K562 (cell line): Measurements from ENCODE around the gene MYMX. TPM values are rescaled to one million over a fixed set of nuclear protein-coding genes. Genes with fewer than 3 reads are reported as not detected.

ENCODE experiments used
- ATAC-seq: fragments of 200-7000 bp; cut with Tn5 transposase; 3 replicates; pipeline ENCODE4 v1.9.1; 2020; ENCODE audit warnings: moderate library complexity
- BruUV-seq: library from RNA; stranded (reverse); fragments of 400-500 nt; replicated peaks from 2 replicates; lab custom pipeline; 2021; lab: Mats Ljungman, UMichigan
- CTCF ChIA-PET: fragments of 300-600 bp; formaldehyde crosslinking; extraction: SDS; loops from one replicate; lab custom pipeline; 2021; ENCODE audit warnings: low intra/inter-chr PET ratio; lab: Yijun Ruan, JAX
- POLR2A ChIA-PET: fragments of 300-600, 350-650 bp; sonication (Branson Sonifier 250); formaldehyde crosslinking; extraction: SDS; loops from one replicate; lab custom pipeline; 2021; ENCODE audit warnings: antibody characterized with exemption, inconsistent platforms; lab: Yijun Ruan, JAX
- DNase-seq, 4 experiments: peaks; one replicate each; pipeline versions ENCODE4 v3.0.0 to v3.0.0-alpha.2; 2011 to 2018; ENCODE audit warnings: low spot score in 3 of 4, mixed read lengths in 3 of 4; ENCODE audit errors: extremely low read depth in 1 of 4
- FAIRE-seq: peaks from 2 replicates; lab custom pipeline; 2011; peaks lifted over from hg19 to GRCh38; lab: Jason Lieb, UNC
- H2AFZ ChIP-seq: 2 replicates; pipeline ENCODE4 v1.6.0; 2011; ENCODE audit warnings: low read depth, low read length, control low read depth, inconsistent platforms
- H3K27ac ChIP-seq: fragments of 200-600 bp; 3 replicates; pipeline ENCODE4 v1.8.0; 2011; ENCODE audit warnings: low read depth, mild to moderate bottlenecking, control low read depth, inconsistent platforms, low read length, moderate library complexity, mixed read lengths; ENCODE audit errors: extremely low read depth
- H3K27me3 ChIP-seq, 2 experiments: fragments of 300-600 bp in 1 of 2; 2 replicates in 1 of 2; 3 replicates in 1 of 2; pipeline versions ENCODE4 v1.6.0 to v1.8.0; 2011; ENCODE audit warnings: inconsistent platforms in 2 of 2, low read length in 2 of 2, mild to moderate bottlenecking in 1 of 2, mixed read lengths in 1 of 2, moderate library complexity in 1 of 2; ENCODE audit not compliant: control insufficient read depth in 2 of 2, insufficient read depth in 2 of 2
- H3K36me3 ChIP-seq: fragments of 300-600 bp; 3 replicates; pipeline ENCODE4 v1.8.0; 2011; ENCODE audit warnings: mild to moderate bottlenecking, low read length, inconsistent platforms; ENCODE audit not compliant: control insufficient read depth, insufficient read depth
- H3K4me1 ChIP-seq, 2 experiments: fragments of 200-600 bp in 1 of 2; replicated peaks in 1 of 2; 2 replicates in 1 of 2; 3 replicates in 1 of 2; pipeline versions ENCODE4 v1.5.1 to v1.8.0; 2011; ENCODE audit warnings: inconsistent platforms in 2 of 2, low read length in 2 of 2, mild to moderate bottlenecking in 1 of 2, mixed read lengths in 1 of 2, moderate library complexity in 1 of 2; ENCODE audit not compliant: control insufficient read depth in 2 of 2, insufficient read depth in 2 of 2
- H3K4me2 ChIP-seq: 2 replicates; pipeline ENCODE4 v1.6.1; 2011; ENCODE audit warnings: low read length, control low read depth, inconsistent platforms, mixed read lengths; ENCODE audit not compliant: insufficient read depth
- H3K4me3 ChIP-seq: fragments of 200-600 bp; sonication (generic), shearing (Covaris generic); 2 replicates; pipeline ENCODE4 v1.5.1; 2016; ENCODE audit warnings: control low read depth, inconsistent platforms
- H3K79me2 ChIP-seq: fragments of 200-600 bp; 3 replicates; pipeline ENCODE4 v1.8.0; 2011; ENCODE audit warnings: low read length, inconsistent platforms; ENCODE audit not compliant: control insufficient read depth, insufficient read depth
- H3K9ac ChIP-seq, 2 experiments: 2 replicates each; pipeline versions ENCODE4 v1.6.0 to v1.6.1; 2011; ENCODE audit warnings: low read depth in 2 of 2, low read length in 2 of 2, control low read depth in 1 of 2, inconsistent platforms in 1 of 2, mild to moderate bottlenecking in 1 of 2, mixed read lengths in 1 of 2; ENCODE audit not compliant: insufficient read depth in 1 of 2
- H3K9me1 ChIP-seq: one replicate; pipeline ENCODE4 v1.6.0; 2011; ENCODE audit warnings: inconsistent platforms, mild to moderate bottlenecking, low read length, moderate library complexity; ENCODE audit not compliant: control insufficient read depth, insufficient read depth
- H3K9me3 ChIP-seq: replicated peaks from 2 replicates; pipeline ENCODE4 v1.5.1; 2011; ENCODE audit warnings: low read depth, low read length, inconsistent platforms; ENCODE audit not compliant: control insufficient read depth, insufficient read depth
- H4K20me1 ChIP-seq: replicated peaks from 2 replicates; pipeline ENCODE4 v1.6.1; 2011; ENCODE audit warnings: low read length, inconsistent platforms, mixed read lengths; ENCODE audit not compliant: control insufficient read depth, insufficient read depth
- AFF4 ChIP-seq: sonication (generic); formaldehyde crosslinking; IDR thresholded peaks from 2 replicates; pipeline ENCODE4 v1.8.0; 2023; ENCODE audit warnings: mild to moderate bottlenecking, missing genetic modification reagents
- CSDE1 ChIP-seq, 2 experiments: fragments of 450-650 bp; IDR thresholded peaks; 2 replicates each; pipeline ENCODE4 v1.6.1; 2016; ENCODE audit warnings: mild to moderate bottlenecking in 1 of 2
- HDAC1 ChIP-seq, 2 experiments: fragments of 450-650 bp; IDR thresholded peaks; 2 replicates each; pipeline ENCODE4 v1.6.1; 2016 to 2017; ENCODE audit warnings: inconsistent platforms in 1 of 2, mild to moderate bottlenecking in 1 of 2, moderate library complexity in 1 of 2
- MEF2D ChIP-seq: conservative IDR thresholded peaks from 2 replicates; pipeline ENCODE4 v1.6.1; 2016; ENCODE audit warnings: low read depth, missing genetic modification characterization, missing compliant biosample characterization
- RBM14 ChIP-seq: fragments of 200-400 bp; formaldehyde crosslinking; IDR thresholded peaks from 2 replicates; pipeline ENCODE4 v1.6.1; 2018; ENCODE audit warnings: low read depth, mild to moderate bottlenecking, low read length, moderate library complexity, borderline replicate concordance; ENCODE audit not compliant: insufficient read depth
- RFX7 ChIP-seq: fragments of 250-450 bp; sonication (Bioruptor Pico); IDR thresholded peaks from 2 replicates; pipeline ENCODE4 v1.5.1; 2021; ENCODE audit warnings: mild to moderate bottlenecking
- WGBS: fragments of 100-300 bp; shearing (Covaris generic); methylation state at CpG from one replicate; pipeline ENCODE4 v1.1.6; 2016; ENCODE audit warnings: low coverage, mixed read lengths; ENCODE audit not compliant: insufficient coverage; ENCODE audit errors: missing lambda C conversion rate; 5-methylcytosine and 5-hydroxymethylcytosine counted together
- in situ Hi-C: fragments of 300-500 bp; cut with MboI; formaldehyde crosslinking; loops from 4 replicates; pipeline ENCODE4 v1.15.0; 2018; ENCODE audit warnings: inconsistent platforms, mixed read lengths
- intact Hi-C: fragments of 100-400 bp; cut with micrococcal nuclease; formaldehyde crosslinking; loops from 2 replicates; pipeline ENCODE4 v1.14.2; 2022
- polyA plus RNA-seq, 8 experiments: library from polyadenylated mRNA; depleted of rRNA in 4 of 8; stranded (reverse) in 5 of 8; unstranded in 3 of 8; fragments of >200 nt; fragmentation: Nextera tagmentation in 2 of 8; fragmentation: Illumina TruSeq in 1 of 8; extraction: Ambion mirVana in 2 of 8; extraction: Trizol in 1 of 8; gene quantifications; 2 replicates each; pipeline versions ENCODE4 v1.2.1 to v1.2.3, GENCODE V29; 2011 to 2014; ENCODE audit warnings: inconsistent platforms in 1 of 8, missing spikeins in 1 of 8
- total RNA-seq, 7 experiments: library from RNA; depleted of rRNA in 6 of 7; stranded (reverse); fragments of >200 nt in 6 of 7; fragmentation: Illumina TruSeq in 2 of 7; extraction: Trizol in 2 of 7; gene quantifications; 2 replicates each; pipeline versions ENCODE4 v1.2.1 to v1.2.3, GENCODE V29; 2011 to 2021; ENCODE audit warnings: low replicate concordance in 1 of 7
- TF ChIP-seq, protein P1 (sequence below): sonication (generic); formaldehyde crosslinking; IDR thresholded peaks from 2 replicates; pipeline ENCODE4 v1.8.1; 2023; ENCODE audit warnings: missing genetic modification reagents, mild to moderate bottlenecking, borderline replicate concordance
- TF ChIP-seq, protein P2 (sequence below), 3 experiments: IDR thresholded peaks in 2 of 3; conservative IDR thresholded peaks in 1 of 3; 2 replicates each; pipeline ENCODE4 v1.5.1; 2011 to 2012; ENCODE audit warnings: low read length in 3 of 3, mild to moderate bottlenecking in 3 of 3, control low read depth in 2 of 3, improper control_type of control experiment in 1 of 3, inconsistent platforms in 1 of 3, low read depth in 1 of 3, mixed read lengths in 1 of 3, moderate library complexity in 1 of 3; ENCODE audit not compliant: insufficient read depth in 2 of 3
- TF ChIP-seq, protein P3 (sequence below), 2 experiments: fragments of 450-650 bp; conservative IDR thresholded peaks; 2 replicates each; pipeline ENCODE4 v1.6.1; 2017; ENCODE audit warnings: mild to moderate bottlenecking in 2 of 2, moderate library complexity in 2 of 2

MYMX gene
- total and polyA plus RNA-seq, 9 of the 15 experiments (the other 6 are each of a cell fraction or from before 2014, with no cell fraction given): 0.12 TPM; not detected in 8

- Histone ChIP-seq H3K9me3 (no peaks in the 10 kb centered on the region), H3K9me1 (peaks cover 6% of the 10 kb centered on the region), H3K4me2 (no peak overlapping the region), H3K36me3 (peaks cover 65% of the 10 kb centered on the region), H3K4me1 (peaks cover 40 to 65% of the 10 kb centered on the region in 2 experiments), H2AFZ (no peak overlapping the region), H4K20me1 (peaks cover 3% of the 10 kb centered on the region; the same call in 1 of the 2 replicates), H3K4me3 (no peak overlapping the region), H3K27ac (no peak overlapping the region), H3K9ac (peak overlapping the region in 1 of 2 experiments; percentile 76; a peak in 1 of 4 replicates), H3K27me3 (no peaks in the 10 kb centered on the region), H3K79me2 (peaks cover 51% of the 10 kb centered on the region)
- intact Hi-C loops (loop anchor here (10.0 kb wide), 1 partner anchor 594 kb away; the partner anchor contains the start of gene MAD2L1BP), in situ Hi-C loops (no loop called here)
- TF ChIP-seq, protein P1, sequence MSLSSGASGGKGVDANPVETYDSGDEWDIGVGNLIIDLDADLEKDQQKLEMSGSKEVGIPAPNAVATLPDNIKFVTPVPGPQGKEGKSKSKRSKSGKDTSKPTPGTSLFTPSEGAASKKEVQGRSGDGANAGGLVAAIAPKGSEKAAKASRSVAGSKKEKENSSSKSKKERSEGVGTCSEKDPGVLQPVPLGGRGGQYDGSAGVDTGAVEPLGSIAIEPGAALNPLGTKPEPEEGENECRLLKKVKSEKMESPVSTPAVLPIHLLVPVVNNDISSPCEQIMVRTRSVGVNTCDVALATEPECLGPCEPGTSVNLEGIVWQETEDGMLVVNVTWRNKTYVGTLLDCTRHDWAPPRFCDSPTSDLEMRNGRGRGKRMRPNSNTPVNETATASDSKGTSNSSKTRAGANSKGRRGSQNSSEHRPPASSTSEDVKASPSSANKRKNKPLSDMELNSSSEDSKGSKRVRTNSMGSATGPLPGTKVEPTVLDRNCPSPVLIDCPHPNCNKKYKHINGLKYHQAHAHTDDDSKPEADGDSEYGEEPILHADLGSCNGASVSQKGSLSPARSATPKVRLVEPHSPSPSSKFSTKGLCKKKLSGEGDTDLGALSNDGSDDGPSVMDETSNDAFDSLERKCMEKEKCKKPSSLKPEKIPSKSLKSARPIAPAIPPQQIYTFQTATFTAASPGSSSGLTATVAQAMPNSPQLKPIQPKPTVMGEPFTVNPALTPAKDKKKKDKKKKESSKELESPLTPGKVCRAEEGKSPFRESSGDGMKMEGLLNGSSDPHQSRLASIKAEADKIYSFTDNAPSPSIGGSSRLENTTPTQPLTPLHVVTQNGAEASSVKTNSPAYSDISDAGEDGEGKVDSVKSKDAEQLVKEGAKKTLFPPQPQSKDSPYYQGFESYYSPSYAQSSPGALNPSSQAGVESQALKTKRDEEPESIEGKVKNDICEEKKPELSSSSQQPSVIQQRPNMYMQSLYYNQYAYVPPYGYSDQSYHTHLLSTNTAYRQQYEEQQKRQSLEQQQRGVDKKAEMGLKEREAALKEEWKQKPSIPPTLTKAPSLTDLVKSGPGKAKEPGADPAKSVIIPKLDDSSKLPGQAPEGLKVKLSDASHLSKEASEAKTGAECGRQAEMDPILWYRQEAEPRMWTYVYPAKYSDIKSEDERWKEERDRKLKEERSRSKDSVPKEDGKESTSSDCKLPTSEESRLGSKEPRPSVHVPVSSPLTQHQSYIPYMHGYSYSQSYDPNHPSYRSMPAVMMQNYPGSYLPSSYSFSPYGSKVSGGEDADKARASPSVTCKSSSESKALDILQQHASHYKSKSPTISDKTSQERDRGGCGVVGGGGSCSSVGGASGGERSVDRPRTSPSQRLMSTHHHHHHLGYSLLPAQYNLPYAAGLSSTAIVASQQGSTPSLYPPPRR (CRISPR knock-in tag): no peak
- TF ChIP-seq MEF2D (tag): no peak
- no peak for TF ChIP-seq CSDE1 (IDR thresholded peaks at IDR 0.05)
- TF ChIP-seq AFF4 (CRISPR knock-in tag): no peak
- no peak for TF ChIP-seq HDAC1 (IDR thresholded peaks at IDR 0.05)
- TF ChIP-seq, protein P2, sequence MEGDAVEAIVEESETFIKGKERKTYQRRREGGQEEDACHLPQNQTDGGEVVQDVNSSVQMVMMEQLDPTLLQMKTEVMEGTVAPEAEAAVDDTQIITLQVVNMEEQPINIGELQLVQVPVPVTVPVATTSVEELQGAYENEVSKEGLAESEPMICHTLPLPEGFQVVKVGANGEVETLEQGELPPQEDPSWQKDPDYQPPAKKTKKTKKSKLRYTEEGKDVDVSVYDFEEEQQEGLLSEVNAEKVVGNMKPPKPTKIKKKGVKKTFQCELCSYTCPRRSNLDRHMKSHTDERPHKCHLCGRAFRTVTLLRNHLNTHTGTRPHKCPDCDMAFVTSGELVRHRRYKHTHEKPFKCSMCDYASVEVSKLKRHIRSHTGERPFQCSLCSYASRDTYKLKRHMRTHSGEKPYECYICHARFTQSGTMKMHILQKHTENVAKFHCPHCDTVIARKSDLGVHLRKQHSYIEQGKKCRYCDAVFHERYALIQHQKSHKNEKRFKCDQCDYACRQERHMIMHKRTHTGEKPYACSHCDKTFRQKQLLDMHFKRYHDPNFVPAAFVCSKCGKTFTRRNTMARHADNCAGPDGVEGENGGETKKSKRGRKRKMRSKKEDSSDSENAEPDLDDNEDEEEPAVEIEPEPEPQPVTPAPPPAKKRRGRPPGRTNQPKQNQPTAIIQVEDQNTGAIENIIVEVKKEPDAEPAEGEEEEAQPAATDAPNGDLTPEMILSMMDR (IDR thresholded peaks at IDR 0.05 in 2 of 3, conservative IDR thresholded peaks at IDR 0.05 in 1 of 3; ENCODE audit: insufficient read depth in 2 of 3, low read depth in 1 of 3, low read length in 3 of 3): no peak
- TF ChIP-seq, protein P3, sequence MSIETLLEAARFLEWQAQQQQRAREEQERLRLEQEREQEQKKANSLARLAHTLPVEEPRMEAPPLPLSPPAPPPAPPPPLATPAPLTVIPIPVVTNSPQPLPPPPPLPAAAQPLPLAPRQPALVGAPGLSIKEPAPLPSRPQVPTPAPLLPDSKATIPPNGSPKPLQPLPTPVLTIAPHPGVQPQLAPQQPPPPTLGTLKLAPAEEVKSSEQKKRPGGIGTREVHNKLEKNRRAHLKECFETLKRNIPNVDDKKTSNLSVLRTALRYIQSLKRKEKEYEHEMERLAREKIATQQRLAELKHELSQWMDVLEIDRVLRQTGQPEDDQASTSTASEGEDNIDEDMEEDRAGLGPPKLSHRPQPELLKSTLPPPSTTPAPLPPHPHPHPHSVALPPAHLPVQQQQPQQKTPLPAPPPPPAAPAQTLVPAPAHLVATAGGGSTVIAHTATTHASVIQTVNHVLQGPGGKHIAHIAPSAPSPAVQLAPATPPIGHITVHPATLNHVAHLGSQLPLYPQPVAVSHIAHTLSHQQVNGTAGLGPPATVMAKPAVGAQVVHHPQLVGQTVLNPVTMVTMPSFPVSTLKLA (conservative IDR thresholded peaks at IDR 0.05): no peak
- TF ChIP-seq RFX7 (CRISPR knock-in tag): no peak
- no peak for TF ChIP-seq RBM14
- ATAC-seq (no peak), FAIRE-seq (no peak), DNase-seq (no peak)
- ChIA-PET POLR2A (interaction anchor here (1.1 to 6.5 kb wide), 2 partner anchors 15 to 18 kb away, joined by 4 to 104 read pairs; partner anchors contain the start of gene HSP90AB1), CTCF (no interaction called here)
- no TSS peak for BruUV-seq
- 87% methylated on average over 7 of the region's 7 CpGs for WGBS
Measured at GRCh38 chr6:44228433-44228832, 11.7 kb downstream of the MYMX start.
